K562 (cell line): Measurements from ENCODE around the gene PREP. TPM values are rescaled to one million over a fixed set of nuclear protein-coding genes. Genes with fewer than 3 reads are reported as not detected.

Experiments used
- ATAC-seq: fragments of 200-7000 bp; cut with Tn5 transposase; 3 replicates; pipeline ENCODE4 v1.9.1; 2020; ENCODE audit warnings: moderate library complexity
- BruUV-seq: library from RNA; stranded (reverse); fragments of 400-500 nt; replicated peaks from 2 replicates; lab custom pipeline; 2021; lab: Mats Ljungman, UMichigan
- CTCF ChIA-PET: fragments of 300-600 bp; formaldehyde crosslinking; extraction: SDS; loops from one replicate; lab custom pipeline; 2021; ENCODE audit warnings: low intra/inter-chr PET ratio; lab: Yijun Ruan, JAX
- POLR2A ChIA-PET: fragments of 300-600, 350-650 bp; sonication (Branson Sonifier 250); formaldehyde crosslinking; extraction: SDS; loops from one replicate; lab custom pipeline; 2021; ENCODE audit warnings: antibody characterized with exemption, inconsistent platforms; lab: Yijun Ruan, JAX
- DNase-seq, 4 experiments: peaks; one replicate each; pipeline versions ENCODE4 v3.0.0 to v3.0.0-alpha.2; 2011 to 2018; ENCODE audit warnings: low spot score in 3 of 4, mixed read lengths in 3 of 4; ENCODE audit errors: extremely low read depth in 1 of 4
- FAIRE-seq: peaks from 2 replicates; lab custom pipeline; 2011; peaks lifted over from hg19 to GRCh38; lab: Jason Lieb, UNC
- H2AFZ ChIP-seq: 2 replicates; pipeline ENCODE4 v1.6.0; 2011; ENCODE audit warnings: low read depth, low read length, control low read depth, inconsistent platforms
- H3K27ac ChIP-seq: fragments of 200-600 bp; 3 replicates; pipeline ENCODE4 v1.8.0; 2011; ENCODE audit warnings: low read depth, mild to moderate bottlenecking, control low read depth, inconsistent platforms, low read length, moderate library complexity, mixed read lengths; ENCODE audit errors: extremely low read depth
- H3K27me3 ChIP-seq, 2 experiments: fragments of 300-600 bp in 1 of 2; 2 replicates in 1 of 2; 3 replicates in 1 of 2; pipeline versions ENCODE4 v1.6.0 to v1.8.0; 2011; ENCODE audit warnings: inconsistent platforms in 2 of 2, low read length in 2 of 2, mild to moderate bottlenecking in 1 of 2, mixed read lengths in 1 of 2, moderate library complexity in 1 of 2; ENCODE audit not compliant: control insufficient read depth in 2 of 2, insufficient read depth in 2 of 2
- H3K36me3 ChIP-seq: fragments of 300-600 bp; 3 replicates; pipeline ENCODE4 v1.8.0; 2011; ENCODE audit warnings: mild to moderate bottlenecking, low read length, inconsistent platforms; ENCODE audit not compliant: control insufficient read depth, insufficient read depth
- H3K4me1 ChIP-seq, 2 experiments: fragments of 200-600 bp in 1 of 2; replicated peaks in 1 of 2; 2 replicates in 1 of 2; 3 replicates in 1 of 2; pipeline versions ENCODE4 v1.5.1 to v1.8.0; 2011; ENCODE audit warnings: inconsistent platforms in 2 of 2, low read length in 2 of 2, mild to moderate bottlenecking in 1 of 2, mixed read lengths in 1 of 2, moderate library complexity in 1 of 2; ENCODE audit not compliant: control insufficient read depth in 2 of 2, insufficient read depth in 2 of 2
- H3K4me2 ChIP-seq: 2 replicates; pipeline ENCODE4 v1.6.1; 2011; ENCODE audit warnings: low read length, control low read depth, inconsistent platforms, mixed read lengths; ENCODE audit not compliant: insufficient read depth
- H3K4me3 ChIP-seq: fragments of 200-600 bp; sonication (generic), shearing (Covaris generic); 2 replicates; pipeline ENCODE4 v1.5.1; 2016; ENCODE audit warnings: control low read depth, inconsistent platforms
- H3K79me2 ChIP-seq: fragments of 200-600 bp; 3 replicates; pipeline ENCODE4 v1.8.0; 2011; ENCODE audit warnings: low read length, inconsistent platforms; ENCODE audit not compliant: control insufficient read depth, insufficient read depth
- H3K9ac ChIP-seq, 2 experiments: 2 replicates each; pipeline versions ENCODE4 v1.6.0 to v1.6.1; 2011; ENCODE audit warnings: low read depth in 2 of 2, low read length in 2 of 2, control low read depth in 1 of 2, inconsistent platforms in 1 of 2, mild to moderate bottlenecking in 1 of 2, mixed read lengths in 1 of 2; ENCODE audit not compliant: insufficient read depth in 1 of 2
- H3K9me1 ChIP-seq: one replicate; pipeline ENCODE4 v1.6.0; 2011; ENCODE audit warnings: inconsistent platforms, mild to moderate bottlenecking, low read length, moderate library complexity; ENCODE audit not compliant: control insufficient read depth, insufficient read depth
- H3K9me3 ChIP-seq: replicated peaks from 2 replicates; pipeline ENCODE4 v1.5.1; 2011; ENCODE audit warnings: low read depth, low read length, inconsistent platforms; ENCODE audit not compliant: control insufficient read depth, insufficient read depth
- H4K20me1 ChIP-seq: replicated peaks from 2 replicates; pipeline ENCODE4 v1.6.1; 2011; ENCODE audit warnings: low read length, inconsistent platforms, mixed read lengths; ENCODE audit not compliant: control insufficient read depth, insufficient read depth
- ATF1 ChIP-seq, 2 experiments: fragments of 450-650 bp in 1 of 2; IDR thresholded peaks; 2 replicates each; pipeline ENCODE4 v1.6.1; 2016; ENCODE audit warnings: missing compliant biosample characterization in 1 of 2, missing genetic modification characterization in 1 of 2
- ETV1 ChIP-seq: fragments of 450-650 bp; conservative IDR thresholded peaks from 2 replicates; pipeline ENCODE4 v1.6.1; 2016; ENCODE audit warnings: missing genetic modification characterization, control low read depth, low read depth, missing compliant biosample characterization
- FOS ChIP-seq: IDR thresholded peaks from 3 replicates; pipeline ENCODE4 v1.6.1; 2011; ENCODE audit not compliant: insufficient read length; ENCODE audit errors: extremely low read depth
- HMG20A ChIP-seq: fragments of 450-650 bp; formaldehyde crosslinking; conservative IDR thresholded peaks from 2 replicates; pipeline ENCODE4 v1.4.0; 2020; ENCODE audit warnings: mild to moderate bottlenecking, mixed read lengths
- KAT2B ChIP-seq: IDR thresholded peaks from one replicate; pipeline ENCODE4 v1.6.1; 2012; ENCODE audit warnings: low read depth, mild to moderate bottlenecking, control low read depth, inconsistent platforms, low read length, moderate library complexity
- POLR2AphosphoS5 ChIP-seq: IDR thresholded peaks from 2 replicates; pipeline ENCODE4 v1.6.1; 2011; ENCODE audit warnings: mild to moderate bottlenecking, low read depth, low read length, moderate library complexity; ENCODE audit not compliant: control insufficient read depth, insufficient read depth
- RFX5 ChIP-seq: IDR thresholded peaks from 2 replicates; pipeline ENCODE4 v1.6.1; 2011; ENCODE audit warnings: low read depth, mild to moderate bottlenecking, improper control_type of control experiment, low read length
- SIRT6 ChIP-seq: IDR thresholded peaks from one replicate; pipeline ENCODE4 v1.6.1; 2012; ENCODE audit warnings: low read depth, mild to moderate bottlenecking, control low read depth, inconsistent platforms, low read length, moderate library complexity
- SMAD3 ChIP-seq: fragments of 450-650 bp; formaldehyde crosslinking; conservative IDR thresholded peaks from 2 replicates; pipeline ENCODE4 v1.4.0; 2020; ENCODE audit warnings: mild to moderate bottlenecking
- SMAD4 ChIP-seq: fragments of 250-450 bp; sonication (Bioruptor Pico); conservative IDR thresholded peaks from 2 replicates; pipeline ENCODE4 v1.8.0; 2021; ENCODE audit warnings: inconsistent platforms, mild to moderate bottlenecking, moderate library complexity
- SMARCC2 ChIP-seq: fragments of 450-650 bp; IDR thresholded peaks from 2 replicates; pipeline ENCODE4 v1.6.1; 2017; ENCODE audit warnings: antibody characterized with exemption, moderate library complexity, mild to moderate bottlenecking, low read depth
- YY1 ChIP-seq, 3 experiments: IDR thresholded peaks; 2 replicates each; pipeline ENCODE4 v1.6.1; 2011; ENCODE audit warnings: low read length in 2 of 3, mild to moderate bottlenecking in 2 of 3, moderate library complexity in 2 of 3, borderline replicate concordance in 1 of 3, control low read depth in 1 of 3, low read depth in 1 of 3; ENCODE audit not compliant: insufficient read depth in 3 of 3, insufficient replicate concordance in 2 of 3, control insufficient read depth in 1 of 3, insufficient read length in 1 of 3; ENCODE audit errors: extremely low read depth in 1 of 3
- ZNF212 ChIP-seq: fragments of 450-650 bp; formaldehyde crosslinking; IDR thresholded peaks from 2 replicates; pipeline ENCODE4 v1.4.0; 2020; ENCODE audit warnings: mild to moderate bottlenecking
- ZNF583 ChIP-seq: fragments of 250-450 bp; sonication (Bioruptor Pico); IDR thresholded peaks from 2 replicates; pipeline ENCODE4 v1.4.0; 2020
- WGBS: fragments of 100-300 bp; shearing (Covaris generic); methylation state at CpG from one replicate; pipeline ENCODE4 v1.1.6; 2016; ENCODE audit warnings: low coverage, mixed read lengths; ENCODE audit not compliant: insufficient coverage; ENCODE audit errors: missing lambda C conversion rate; 5-methylcytosine and 5-hydroxymethylcytosine counted together
- in situ Hi-C: fragments of 300-500 bp; cut with MboI; formaldehyde crosslinking; loops from 4 replicates; pipeline ENCODE4 v1.15.0; 2018; ENCODE audit warnings: inconsistent platforms, mixed read lengths
- intact Hi-C: fragments of 100-400 bp; cut with micrococcal nuclease; formaldehyde crosslinking; loops from 2 replicates; pipeline ENCODE4 v1.14.2; 2022
- polyA plus RNA-seq, 8 experiments: library from polyadenylated mRNA; depleted of rRNA in 4 of 8; stranded (reverse) in 5 of 8; unstranded in 3 of 8; fragments of >200 nt; fragmentation: Nextera tagmentation in 2 of 8; fragmentation: Illumina TruSeq in 1 of 8; extraction: Ambion mirVana in 2 of 8; extraction: Trizol in 1 of 8; gene quantifications; 2 replicates each; pipeline versions ENCODE4 v1.2.1 to v1.2.3, GENCODE V29; 2011 to 2014; ENCODE audit warnings: inconsistent platforms in 1 of 8, missing spikeins in 1 of 8
- total RNA-seq, 7 experiments: library from RNA; depleted of rRNA in 6 of 7; stranded (reverse); fragments of >200 nt in 6 of 7; fragmentation: Illumina TruSeq in 2 of 7; extraction: Trizol in 2 of 7; gene quantifications; 2 replicates each; pipeline versions ENCODE4 v1.2.1 to v1.2.3, GENCODE V29; 2011 to 2021; ENCODE audit warnings: low replicate concordance in 1 of 7
- TF ChIP-seq, protein P1 (sequence below): fragments of 450-650 bp; formaldehyde crosslinking; IDR thresholded peaks from 2 replicates; pipeline ENCODE4 v1.4.0; 2020; ENCODE audit warnings: mild to moderate bottlenecking, mixed read lengths

The PREP gene
- total and polyA plus RNA-seq, 9 of the 15 experiments (the other 6 are each of a cell fraction or from before 2014, with no cell fraction given) = 14.1 to 60.8 (median 28.3) TPM

DNA sequence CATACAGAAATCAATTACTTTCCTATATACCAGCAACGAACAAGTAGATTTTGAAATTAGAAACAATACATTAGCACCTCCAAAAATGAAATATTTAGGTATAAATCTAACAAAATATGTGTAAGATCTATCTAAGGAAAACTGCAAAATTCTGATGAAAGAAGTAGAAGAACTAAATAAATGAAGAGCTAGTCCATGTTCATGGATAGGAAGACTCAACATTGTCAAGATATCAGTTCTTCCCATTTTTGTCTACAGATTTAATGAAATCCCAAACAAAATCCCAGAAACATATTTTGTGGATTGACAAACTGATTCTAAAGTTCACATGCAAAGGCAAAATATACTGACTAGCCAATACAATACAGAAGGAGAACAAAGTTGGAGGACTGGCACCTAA is 33.7 kb downstream of the PREP start:
- H3K27me3 ChIP-seq = no peaks in the 10 kb centered on the region
- H3K9ac ChIP-seq = no peak overlapping the region
- in situ Hi-C loops = no loop called here
- no TSS peak for BruUV-seq
- DNase-seq (no peak), FAIRE-seq (no peak)
- no peak overlapping the region for H3K4me3 ChIP-seq
- WGBS = 100% methylated on average over 1 of the region's 1 CpG
- CTCF ChIA-PET = no interaction called here
- no peaks in the 10 kb centered on the region for H3K9me3 ChIP-seq
- TF ChIP-seq SMAD4 (CRISPR knock-in tag) = no peak
- TF ChIP-seq, protein P1, sequence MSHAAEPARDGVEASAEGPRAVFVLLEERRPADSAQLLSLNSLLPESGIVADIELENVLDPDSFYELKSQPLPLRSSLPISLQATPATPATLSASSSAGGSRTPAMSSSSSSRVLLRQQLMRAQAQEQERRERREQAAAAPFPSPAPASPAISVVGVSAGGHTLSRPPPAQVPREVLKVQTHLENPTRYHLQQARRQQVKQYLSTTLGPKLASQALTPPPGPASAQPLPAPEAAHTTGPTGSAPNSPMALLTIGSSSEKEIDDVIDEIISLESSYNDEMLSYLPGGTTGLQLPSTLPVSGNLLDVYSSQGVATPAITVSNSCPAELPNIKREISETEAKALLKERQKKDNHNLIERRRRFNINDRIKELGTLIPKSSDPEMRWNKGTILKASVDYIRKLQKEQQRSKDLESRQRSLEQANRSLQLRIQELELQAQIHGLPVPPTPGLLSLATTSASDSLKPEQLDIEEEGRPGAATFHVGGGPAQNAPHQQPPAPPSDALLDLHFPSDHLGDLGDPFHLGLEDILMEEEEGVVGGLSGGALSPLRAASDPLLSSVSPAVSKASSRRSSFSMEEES (CRISPR knock-in tag) = no peak
- TF ChIP-seq KAT2B = no peak
- TF ChIP-seq ZNF583 = no peak
- no peak for TF ChIP-seq YY1 (IDR thresholded peaks at IDR 0.05; ENCODE audit: borderline replicate concordance in 1 of 3, control insufficient read depth in 1 of 3, extremely low read depth in 1 of 3, insufficient read depth in 3 of 3, insufficient read length in 1 of 3, insufficient replicate concordance in 2 of 3, low read depth in 1 of 3, low read length in 2 of 3)
- no peak for TF ChIP-seq ATF1 (CRISPR knock-in tag; IDR thresholded peaks at IDR 0.05)
- TF ChIP-seq ATF1 (tag; IDR thresholded peaks at IDR 0.05) = no peak
- no peak for TF ChIP-seq ETV1 (tag)
- no peak for TF ChIP-seq SIRT6
- no peak for TF ChIP-seq HMG20A (CRISPR knock-in tag)
- TF ChIP-seq SMARCC2 = no peak
- TF ChIP-seq SMAD3 (CRISPR knock-in tag) = no peak
- TF ChIP-seq POLR2AphosphoS5 = no peak
- no peak for TF ChIP-seq FOS
- TF ChIP-seq ZNF212 = no peak
- TF ChIP-seq RFX5 = no peak
- TF ChIP-seq, all 486 proteins: peak for 0
- no peaks in the 10 kb centered on the region for H3K4me1 ChIP-seq
- POLR2A ChIA-PET = no interaction called here
- no peak overlapping the region for H2AFZ ChIP-seq
- no peaks in the 10 kb centered on the region for H3K9me1 ChIP-seq
- intact Hi-C loops = no loop called here
- no peaks in the 10 kb centered on the region for H4K20me1 ChIP-seq
- ATAC-seq = no peak
- H3K79me2 ChIP-seq = no peaks in the 10 kb centered on the region
- H3K27ac ChIP-seq = no peak overlapping the region
- no peak overlapping the region for H3K4me2 ChIP-seq
- peaks cover 78% of the 10 kb centered on the region for H3K36me3 ChIP-seq
